K562 (cell line): ENCODE results near the gene ATXN1.

Experiments
- BRCA1 ChIP-seq, 2 experiments: fragments of 450-650 bp in 1 of 2; sonication (generic) in 1 of 2; formaldehyde crosslinking in 1 of 2; IDR thresholded peaks; 2 replicates each; pipeline versions ENCODE4 v1.5.0 to v1.6.1; 2017 to 2020; ENCODE audit warnings: mild to moderate bottlenecking in 1 of 2, missing genetic modification reagents in 1 of 2
- EGR1 ChIP-seq: fragments of 450-650 bp; conservative IDR thresholded peaks from 2 replicates; pipeline ENCODE4 v1.6.1; 2017; ENCODE audit warnings: mild to moderate bottlenecking
- HDGF ChIP-seq: fragments of 450-650 bp; IDR thresholded peaks from 2 replicates; pipeline ENCODE4 v1.6.1; 2016
- SNRNP70 ChIP-seq: fragments of 200-400 bp; formaldehyde crosslinking; optimal IDR thresholded peaks from 2 replicates; pipeline ENCODE3; 2017; ENCODE audit warnings: low read depth, low read length
- SP2 ChIP-seq: IDR thresholded peaks from 2 replicates; pipeline ENCODE4 v1.6.1; 2011; ENCODE audit warnings: mild to moderate bottlenecking, low read depth, low read length, moderate library complexity; ENCODE audit not compliant: poor library complexity, severe bottlenecking; ENCODE audit errors: extremely low read depth
- TAF1 ChIP-seq: IDR thresholded peaks from 2 replicates; pipeline ENCODE4 v1.6.1; 2011; ENCODE audit warnings: mild to moderate bottlenecking, low read length, moderate library complexity; ENCODE audit not compliant: insufficient read depth, control insufficient read depth, severe bottlenecking; ENCODE audit errors: extremely low read depth
- U2AF2 ChIP-seq: fragments of 200-400 bp; formaldehyde crosslinking; optimal IDR thresholded peaks from 2 replicates; pipeline ENCODE3; 2017; ENCODE audit warnings: low read depth, mild to moderate bottlenecking, low read length
- ZNF282 ChIP-seq: sonication (generic); formaldehyde crosslinking; IDR thresholded peaks from 2 replicates; pipeline ENCODE4 v1.8.1; 2023; ENCODE audit warnings: missing genetic modification reagents
- TF ChIP-seq, protein P1 (sequence below): sonication (generic); formaldehyde crosslinking; IDR thresholded peaks from 2 replicates; pipeline ENCODE4 v1.9.0; 2022; ENCODE audit warnings: mild to moderate bottlenecking, missing genetic modification reagents
- TF ChIP-seq, protein P2 (sequence below): sonication (generic); formaldehyde crosslinking; IDR thresholded peaks from 2 replicates; pipeline ENCODE4 v1.8.0; 2023; ENCODE audit warnings: mild to moderate bottlenecking, missing genetic modification reagents

DNA sequence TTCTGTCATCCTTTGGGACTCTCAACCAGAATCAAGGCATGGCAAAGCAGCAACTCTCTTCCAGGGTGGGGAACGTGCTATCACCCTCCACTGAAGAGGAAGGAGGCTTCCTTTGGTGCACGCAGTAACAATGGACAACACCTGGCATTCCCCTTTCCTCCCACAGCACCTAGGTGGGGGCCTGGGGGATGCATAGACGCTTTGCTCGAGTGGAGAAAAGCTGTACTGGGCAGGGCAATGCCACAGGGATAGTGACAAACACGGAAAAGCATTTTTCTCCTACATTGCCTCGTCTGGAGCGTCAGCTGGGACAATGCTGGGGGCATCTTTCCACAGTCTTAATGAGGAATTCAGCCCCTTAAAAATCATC is 439.9 kb downstream of the ATXN1 start:
- TF ChIP-seq BRCA1 (IDR thresholded peaks at IDR 0.05) (no peak), BRCA1 (CRISPR knock-in tag; IDR thresholded peaks at IDR 0.05) (no peak), EGR1 (no peak), SP2 (no peak), SNRNP70 (no peak), U2AF2 (no peak), TAF1 (no peak), ZNF282 (CRISPR knock-in tag) (no peak), HDGF (no peak)
- TF ChIP-seq, protein P1, sequence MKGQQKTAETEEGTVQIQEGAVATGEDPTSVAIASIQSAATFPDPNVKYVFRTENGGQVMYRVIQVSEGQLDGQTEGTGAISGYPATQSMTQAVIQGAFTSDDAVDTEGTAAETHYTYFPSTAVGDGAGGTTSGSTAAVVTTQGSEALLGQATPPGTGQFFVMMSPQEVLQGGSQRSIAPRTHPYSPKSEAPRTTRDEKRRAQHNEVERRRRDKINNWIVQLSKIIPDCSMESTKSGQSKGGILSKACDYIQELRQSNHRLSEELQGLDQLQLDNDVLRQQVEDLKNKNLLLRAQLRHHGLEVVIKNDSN (CRISPR knock-in tag): no peak
- TF ChIP-seq, protein P2, sequence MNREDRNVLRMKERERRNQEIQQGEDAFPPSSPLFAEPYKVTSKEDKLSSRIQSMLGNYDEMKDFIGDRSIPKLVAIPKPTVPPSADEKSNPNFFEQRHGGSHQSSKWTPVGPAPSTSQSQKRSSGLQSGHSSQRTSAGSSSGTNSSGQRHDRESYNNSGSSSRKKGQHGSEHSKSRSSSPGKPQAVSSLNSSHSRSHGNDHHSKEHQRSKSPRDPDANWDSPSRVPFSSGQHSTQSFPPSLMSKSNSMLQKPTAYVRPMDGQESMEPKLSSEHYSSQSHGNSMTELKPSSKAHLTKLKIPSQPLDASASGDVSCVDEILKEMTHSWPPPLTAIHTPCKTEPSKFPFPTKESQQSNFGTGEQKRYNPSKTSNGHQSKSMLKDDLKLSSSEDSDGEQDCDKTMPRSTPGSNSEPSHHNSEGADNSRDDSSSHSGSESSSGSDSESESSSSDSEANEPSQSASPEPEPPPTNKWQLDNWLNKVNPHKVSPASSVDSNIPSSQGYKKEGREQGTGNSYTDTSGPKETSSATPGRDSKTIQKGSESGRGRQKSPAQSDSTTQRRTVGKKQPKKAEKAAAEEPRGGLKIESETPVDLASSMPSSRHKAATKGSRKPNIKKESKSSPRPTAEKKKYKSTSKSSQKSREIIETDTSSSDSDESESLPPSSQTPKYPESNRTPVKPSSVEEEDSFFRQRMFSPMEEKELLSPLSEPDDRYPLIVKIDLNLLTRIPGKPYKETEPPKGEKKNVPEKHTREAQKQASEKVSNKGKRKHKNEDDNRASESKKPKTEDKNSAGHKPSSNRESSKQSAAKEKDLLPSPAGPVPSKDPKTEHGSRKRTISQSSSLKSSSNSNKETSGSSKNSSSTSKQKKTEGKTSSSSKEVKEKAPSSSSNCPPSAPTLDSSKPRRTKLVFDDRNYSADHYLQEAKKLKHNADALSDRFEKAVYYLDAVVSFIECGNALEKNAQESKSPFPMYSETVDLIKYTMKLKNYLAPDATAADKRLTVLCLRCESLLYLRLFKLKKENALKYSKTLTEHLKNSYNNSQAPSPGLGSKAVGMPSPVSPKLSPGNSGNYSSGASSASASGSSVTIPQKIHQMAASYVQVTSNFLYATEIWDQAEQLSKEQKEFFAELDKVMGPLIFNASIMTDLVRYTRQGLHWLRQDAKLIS (CRISPR knock-in tag): no peak
